ENCODE data around the gene RYR3. TPM values are rescaled to one million over a fixed set of nuclear protein-coding genes. Genes with fewer than 3 reads are reported as not detected.

RYR3 gene
- total RNA-seq, 1 experiment from 2014 or later: not detected

- H3K9me3 ChIP-seq (ENCODE audit: low read depth, low read length, poor library complexity, severe bottlenecking): no peaks in the 10 kb centered on the region
- BruUV-seq (replicated peaks): no TSS peak
- H3K36me3 ChIP-seq (ENCODE audit: insufficient read depth, low read length, poor library complexity, severe bottlenecking): no peaks in the 10 kb centered on the region
- no peak for DNase-seq (ENCODE audit: low spot score)
- no peak overlapping the region for H3K27ac ChIP-seq (ENCODE audit: low read depth, low read length, poor library complexity, severe bottlenecking)
- ChIA-PET POLR2A (ENCODE audit: low non-redundant PET) (no interaction called here), CTCF (no interaction called here)
- TF ChIP-seq EZH2 (IDR thresholded peaks at IDR 0.05; ENCODE audit: borderline replicate concordance, low read depth, low read length, poor library complexity, severe bottlenecking): no peak
- no peak for TF ChIP-seq CTCF (conservative IDR thresholded peaks at IDR 0.05; ENCODE audit: low read depth, low read length)
- intact Hi-C loops (cut with micrococcal nuclease; ENCODE audit: unreplicated experiment): loop anchor here (10.0 kb wide), 1 partner anchor 214 kb away; no protein-coding TSS in a partner anchor
- no peaks in the 10 kb centered on the region for H3K4me1 ChIP-seq (ENCODE audit: insufficient read depth, low read length, poor library complexity, severe bottlenecking)
- H3K27me3 ChIP-seq (replicated peaks; ENCODE audit: insufficient read depth, low read depth, low read length, poor library complexity): peaks cover 8% of the 10 kb centered on the region
- H3K4me3 ChIP-seq (ENCODE audit: low read depth, low read length, poor library complexity, severe bottlenecking): no peak overlapping the region
These were observed 12.1 kb upstream of the RYR3 start for GRCh38 chr15:33298631-33299030.

- Histone ChIP-seq H3K9me3 (ENCODE audit: low read depth, low read length, poor library complexity, severe bottlenecking) (no peaks in the 10 kb centered on the region), H3K27me3 (replicated peaks; ENCODE audit: insufficient read depth, low read depth, low read length, poor library complexity) (peaks cover 52% of the 10 kb centered on the region), H3K4me1 (ENCODE audit: insufficient read depth, low read length, poor library complexity, severe bottlenecking) (no peaks in the 10 kb centered on the region), H3K36me3 (ENCODE audit: insufficient read depth, low read length, poor library complexity, severe bottlenecking) (no peaks in the 10 kb centered on the region), H3K27ac (ENCODE audit: low read depth, low read length, poor library complexity, severe bottlenecking) (no peak overlapping the region), H3K4me3 (ENCODE audit: low read depth, low read length, poor library complexity, severe bottlenecking) (no peak overlapping the region)
- CTCF ChIA-PET: no interaction called here
- intact Hi-C loops (cut with micrococcal nuclease; ENCODE audit: unreplicated experiment): no loop called here
- POLR2A ChIA-PET (ENCODE audit: low non-redundant PET): no interaction called here
- DNase-seq (ENCODE audit: low spot score): no peak
- TF ChIP-seq CTCF (conservative IDR thresholded peaks at IDR 0.05; ENCODE audit: low read depth, low read length) (no peak), EZH2 (IDR thresholded peaks at IDR 0.05; ENCODE audit: borderline replicate concordance, low read depth, low read length, poor library complexity, severe bottlenecking) (no peak)
- no TSS peak for BruUV-seq (replicated peaks)
These were observed 5.8 kb upstream of the RYR3 start for GRCh38 chr15:33304924-33305323.

- H3K4me3 ChIP-seq (ENCODE audit: low read depth, low read length, poor library complexity, severe bottlenecking): no peak overlapping the region
- POLR2A ChIA-PET (ENCODE audit: low non-redundant PET): interaction anchor here (0.6 kb wide), 1 partner anchor 63 kb away, joined by 3 read pairs; no protein-coding TSS in a partner anchor
- H3K27me3 ChIP-seq (replicated peaks; ENCODE audit: insufficient read depth, low read depth, low read length, poor library complexity): peaks cover 79% of the 10 kb centered on the region
- CTCF ChIA-PET: interaction anchor here (0.5 to 0.8 kb wide), 3 partner anchors 26 to 391 kb away, joined by 3 to 5 read pairs (median 3); no protein-coding TSS in a partner anchor
- BruUV-seq (replicated peaks): no TSS peak
- H3K9me3 ChIP-seq (ENCODE audit: low read depth, low read length, poor library complexity, severe bottlenecking): no peaks in the 10 kb centered on the region
- peak; percentile 35 for TF ChIP-seq CTCF (conservative IDR thresholded peaks at IDR 0.05; ENCODE audit: low read depth, low read length)
- TF ChIP-seq EZH2 (IDR thresholded peaks at IDR 0.05; ENCODE audit: borderline replicate concordance, low read depth, low read length, poor library complexity, severe bottlenecking): no peak
- intact Hi-C loops (cut with micrococcal nuclease; ENCODE audit: unreplicated experiment): loop anchor here (5.0 kb wide), 1 partner anchor 128 kb away; no protein-coding TSS in a partner anchor
- no peak overlapping the region for H3K27ac ChIP-seq (ENCODE audit: low read depth, low read length, poor library complexity, severe bottlenecking)
- no peaks in the 10 kb centered on the region for H3K4me1 ChIP-seq (ENCODE audit: insufficient read depth, low read length, poor library complexity, severe bottlenecking)
- H3K36me3 ChIP-seq (ENCODE audit: insufficient read depth, low read length, poor library complexity, severe bottlenecking): no peaks in the 10 kb centered on the region
- peak; percentile 14 for DNase-seq (ENCODE audit: low spot score)
These were observed 1.0 kb upstream of the RYR3 start for GRCh38 chr15:33309602-33310276.

All from A673 (cell line).